ENCODE data around the gene ACTMAP. TPM values are rescaled to one million over a fixed set of nuclear protein-coding genes. Genes with fewer than 3 reads are reported as not detected.

The ACTMAP gene
- total RNA-seq, 1 donor from 2014 or later: 20.7 TPM

GRCh38 chr19:40718774-40719391, 31.4 kb downstream of the ACTMAP start:
- H3K36me3 Mint-ChIP-seq (ENCODE audit: unreplicated experiment): no peaks in the 10 kb centered on the region
- no peak for TF ChIP-seq CTCF (IDR thresholded peaks at IDR 0.05; ENCODE audit: partially characterized antibody, unreplicated experiment)
- H3K4me3 Mint-ChIP-seq (ENCODE audit: unreplicated experiment): peak overlapping the region; percentile 91
- peak overlapping the region; percentile 90 for H3K27ac Mint-ChIP-seq (ENCODE audit: unreplicated experiment)
- H3K9me3 Mint-ChIP-seq (ENCODE audit: unreplicated experiment): peaks cover 18% of the 10 kb centered on the region
- peaks cover 7% of the 10 kb centered on the region for H3K27me3 Mint-ChIP-seq (ENCODE audit: unreplicated experiment)
- peaks cover 22% of the 10 kb centered on the region for H3K4me1 Mint-ChIP-seq (ENCODE audit: low read depth, unreplicated experiment)
- DNase-seq: peak; percentile 54

GRCh38 chr19:40717880-40718773, 32.1 kb downstream of the ACTMAP start:
- peaks cover 16% of the 10 kb centered on the region for H3K9me3 Mint-ChIP-seq (ENCODE audit: unreplicated experiment)
- no peak for DNase-seq
- peaks cover 9% of the 10 kb centered on the region for H3K27me3 Mint-ChIP-seq (ENCODE audit: unreplicated experiment)
- peaks cover 24% of the 10 kb centered on the region for H3K4me1 Mint-ChIP-seq (ENCODE audit: low read depth, unreplicated experiment)
- peak overlapping the region; percentile 91 for H3K4me3 Mint-ChIP-seq (ENCODE audit: unreplicated experiment)
- no peaks in the 10 kb centered on the region for H3K36me3 Mint-ChIP-seq (ENCODE audit: unreplicated experiment)
- H3K27ac Mint-ChIP-seq (ENCODE audit: unreplicated experiment): peak overlapping the region; percentile 90
- no peak for TF ChIP-seq CTCF (IDR thresholded peaks at IDR 0.05; ENCODE audit: partially characterized antibody, unreplicated experiment)

- peaks cover 24% of the 10 kb centered on the region for H3K4me1 Mint-ChIP-seq (ENCODE audit: low read depth, unreplicated experiment)
- peaks cover 12% of the 10 kb centered on the region for H3K27me3 Mint-ChIP-seq (ENCODE audit: unreplicated experiment)
- H3K4me3 Mint-ChIP-seq (ENCODE audit: unreplicated experiment): peak overlapping the region; percentile 91
- no peak for DNase-seq
- H3K9me3 Mint-ChIP-seq (ENCODE audit: unreplicated experiment): peaks cover 16% of the 10 kb centered on the region
- H3K27ac Mint-ChIP-seq (ENCODE audit: unreplicated experiment): peak overlapping the region; percentile 85
- no peaks in the 10 kb centered on the region for H3K36me3 Mint-ChIP-seq (ENCODE audit: unreplicated experiment)
- no peak for TF ChIP-seq CTCF (IDR thresholded peaks at IDR 0.05; ENCODE audit: partially characterized antibody, unreplicated experiment)
Observed at GRCh38 chr19:40717325-40717879, 32.9 kb downstream of the ACTMAP start.

- peak within 1 kb of the TSS; percentile 94 for H3K4me3 Mint-ChIP-seq (ENCODE audit: unreplicated experiment)
- peak; percentile 100 for DNase-seq
- peaks cover 22% of the 10 kb centered on the region for H3K4me1 Mint-ChIP-seq (ENCODE audit: low read depth, unreplicated experiment)
- peaks cover 16% of the 10 kb centered on the region for H3K9me3 Mint-ChIP-seq (ENCODE audit: unreplicated experiment)
- peak within 1 kb of the TSS; percentile 87 for H3K27ac Mint-ChIP-seq (ENCODE audit: unreplicated experiment)
- H3K36me3 Mint-ChIP-seq (ENCODE audit: unreplicated experiment): peaks cover under 1% of the 10 kb centered on the region
- H3K27me3 Mint-ChIP-seq (ENCODE audit: unreplicated experiment): peaks cover 12% of the 10 kb centered on the region
- TF ChIP-seq CTCF (IDR thresholded peaks at IDR 0.05; ENCODE audit: partially characterized antibody, unreplicated experiment): no peak
Observed at GRCh38 chr19:40716482-40717324, 33.6 kb downstream of the ACTMAP start, which contains the start of the genes COQ8B and ITPKC. TSS of gene COQ8B (minus strand) at chr19:40716886. CDS start at chr19:40714632, 2,254 bp downstream. TSS of gene ITPKC (plus strand) at chr19:40717112. CDS start at chr19:40717136, 24 bp downstream.

Data from glutamatergic neuron (in vitro differentiated cells).